ENCODE results near the gene UCN2.

DNA sequence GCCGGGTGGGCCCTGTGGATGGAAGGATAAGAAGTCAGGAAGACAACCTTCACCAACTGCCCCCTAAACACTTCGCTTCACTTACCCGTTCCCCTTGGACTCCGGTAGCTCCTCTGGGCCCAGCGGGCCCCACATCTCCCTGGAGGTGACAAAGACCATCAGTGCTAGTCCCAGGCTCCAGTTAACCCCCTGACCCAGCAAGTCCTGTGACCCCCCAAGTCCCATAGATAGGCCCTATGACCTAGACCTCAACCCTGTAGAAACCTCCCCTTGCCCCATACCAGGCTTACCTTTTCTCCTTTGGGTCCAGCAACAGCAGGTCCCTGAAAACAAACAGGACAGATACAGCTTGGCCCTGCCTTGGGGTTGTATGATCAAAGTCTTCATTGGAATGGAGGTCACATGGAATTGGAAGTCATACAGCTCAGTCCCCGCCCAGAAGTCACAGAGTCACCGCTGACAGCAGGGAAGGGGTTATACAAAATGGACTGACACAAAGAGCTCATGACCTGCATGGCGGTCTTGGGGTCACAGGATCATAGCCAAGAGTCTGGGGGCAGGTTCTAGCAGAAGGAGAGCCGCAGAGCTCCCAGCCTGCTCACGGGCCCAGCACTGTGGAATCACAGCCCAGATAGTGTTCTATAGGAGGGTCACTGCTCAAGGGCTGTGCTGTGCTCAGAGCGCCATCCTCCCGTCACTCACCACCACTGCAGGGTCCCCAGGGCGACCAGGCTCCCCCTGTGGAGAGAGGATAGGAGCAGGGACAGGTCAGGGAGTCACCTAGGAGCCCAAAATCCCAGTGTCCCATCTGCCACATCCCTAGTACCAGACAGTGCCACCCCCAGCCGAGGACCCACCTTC, 18.3 kb upstream of the UCN2 start:
- TF ChIP-seq, protein P1, sequence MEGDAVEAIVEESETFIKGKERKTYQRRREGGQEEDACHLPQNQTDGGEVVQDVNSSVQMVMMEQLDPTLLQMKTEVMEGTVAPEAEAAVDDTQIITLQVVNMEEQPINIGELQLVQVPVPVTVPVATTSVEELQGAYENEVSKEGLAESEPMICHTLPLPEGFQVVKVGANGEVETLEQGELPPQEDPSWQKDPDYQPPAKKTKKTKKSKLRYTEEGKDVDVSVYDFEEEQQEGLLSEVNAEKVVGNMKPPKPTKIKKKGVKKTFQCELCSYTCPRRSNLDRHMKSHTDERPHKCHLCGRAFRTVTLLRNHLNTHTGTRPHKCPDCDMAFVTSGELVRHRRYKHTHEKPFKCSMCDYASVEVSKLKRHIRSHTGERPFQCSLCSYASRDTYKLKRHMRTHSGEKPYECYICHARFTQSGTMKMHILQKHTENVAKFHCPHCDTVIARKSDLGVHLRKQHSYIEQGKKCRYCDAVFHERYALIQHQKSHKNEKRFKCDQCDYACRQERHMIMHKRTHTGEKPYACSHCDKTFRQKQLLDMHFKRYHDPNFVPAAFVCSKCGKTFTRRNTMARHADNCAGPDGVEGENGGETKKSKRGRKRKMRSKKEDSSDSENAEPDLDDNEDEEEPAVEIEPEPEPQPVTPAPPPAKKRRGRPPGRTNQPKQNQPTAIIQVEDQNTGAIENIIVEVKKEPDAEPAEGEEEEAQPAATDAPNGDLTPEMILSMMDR (conservative IDR thresholded peaks at IDR 0.05; ENCODE audit: low read length): no peak
- TF ChIP-seq EZH2phosphoT487 (IDR thresholded peaks at IDR 0.05; ENCODE audit: borderline replicate concordance): no peak
